Measurements from ENCODE around the gene TPO. TPM values are rescaled to one million over a fixed set of nuclear protein-coding genes. Genes with fewer than 3 reads are reported as not detected.

TPO gene
- total RNA-seq, 1 experiment from 2014 or later: not detected

DNA sequence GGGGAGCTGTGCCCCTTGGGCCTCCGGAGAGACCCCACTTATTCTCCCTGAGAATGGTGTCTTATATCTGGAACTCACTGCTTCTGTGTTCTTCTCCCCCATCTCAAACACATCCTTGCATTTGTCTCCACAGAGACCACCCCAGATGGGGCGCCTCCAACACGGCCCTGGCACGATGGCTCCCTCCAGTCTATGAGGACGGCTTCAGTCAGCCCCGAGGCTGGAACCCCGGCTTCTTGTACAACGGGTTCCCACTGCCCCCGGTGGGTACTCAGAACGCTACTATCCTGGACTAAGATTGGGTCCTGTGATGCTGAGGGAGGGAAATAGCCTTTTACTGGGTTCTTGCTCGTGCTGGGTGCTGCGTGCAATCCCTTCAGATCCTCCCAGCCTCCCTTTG is 40.3 kb downstream of the TPO start:
- no peak overlapping the region for H2AK5ac ChIP-seq (ENCODE audit: insufficient read length, low read length)
- Mint-ChIP-seq H3K27ac (no peak overlapping the region), H3K36me3 (ENCODE audit: insufficient read depth in 1 of 3, low read depth in 3 of 3) (0 out of 7 replicates have a peak, but pooled peaks cover 0 to 6% (median 0%) of the 10 kb centered on the region in 3 experiments), H3K9me3 (peaks cover 3 to 8% of the 10 kb centered on the region in 2 experiments; a peak in 3 of 5 replicates), H3K4me1 (no peaks in the 10 kb centered on the region; a peak in 1 of 4 replicates), H3K4me3 (no peak overlapping the region), H3K27me3 (ENCODE audit: low read depth) (peaks cover 11% of the 10 kb centered on the region)
- no peak overlapping the region for H4K91ac ChIP-seq (ENCODE audit: insufficient read length, low read depth, low read length)
- no peak overlapping the region for H3K4me2 ChIP-seq (ENCODE audit: insufficient read depth, insufficient read length, low read length)
- H3K4ac ChIP-seq (ENCODE audit: low read depth, low read length): no peak overlapping the region
- no peak overlapping the region for H3K56ac ChIP-seq (ENCODE audit: insufficient read length, low read depth, low read length)
- H4K5ac ChIP-seq (ENCODE audit: insufficient read length, low read depth, low read length): no peak overlapping the region
- H3K14ac ChIP-seq (ENCODE audit: insufficient read depth, low read length): no peak overlapping the region
- H3K4me1 ChIP-seq (ENCODE audit: insufficient read depth, low read length): no peaks in the 10 kb centered on the region
- H2BK20ac ChIP-seq (ENCODE audit: low read depth, low read length, poor library complexity, severe bottlenecking): no peak overlapping the region
- no peaks in the 10 kb centered on the region for H4K20me1 ChIP-seq (ENCODE audit: control insufficient read depth, insufficient read depth, insufficient read length)
- no peaks in the 10 kb centered on the region for H3K27me3 ChIP-seq (ENCODE audit: insufficient read depth, low read length)
- no peak overlapping the region for H2BK120ac ChIP-seq (ENCODE audit: low read depth, low read length, poor library complexity, severe bottlenecking)
- H3K27ac ChIP-seq (ENCODE audit: insufficient read length, low read depth, low read length): no peak overlapping the region
- H2BK12ac ChIP-seq (ENCODE audit: insufficient read length, low read depth, low read length): no peak overlapping the region
- no peaks in the 10 kb centered on the region for H3K9me3 ChIP-seq (ENCODE audit: control insufficient read depth, low read depth, low read length)
- WGBS (ENCODE audit: extremely low coverage, insufficient read length, low lambda C conversion rate): no CpG with 5 or more reads among the region's 12 CpGs
- no peak overlapping the region for H3K9ac ChIP-seq (ENCODE audit: extremely low read depth, insufficient read length, low read length)
- TF ChIP-seq, protein P1, sequence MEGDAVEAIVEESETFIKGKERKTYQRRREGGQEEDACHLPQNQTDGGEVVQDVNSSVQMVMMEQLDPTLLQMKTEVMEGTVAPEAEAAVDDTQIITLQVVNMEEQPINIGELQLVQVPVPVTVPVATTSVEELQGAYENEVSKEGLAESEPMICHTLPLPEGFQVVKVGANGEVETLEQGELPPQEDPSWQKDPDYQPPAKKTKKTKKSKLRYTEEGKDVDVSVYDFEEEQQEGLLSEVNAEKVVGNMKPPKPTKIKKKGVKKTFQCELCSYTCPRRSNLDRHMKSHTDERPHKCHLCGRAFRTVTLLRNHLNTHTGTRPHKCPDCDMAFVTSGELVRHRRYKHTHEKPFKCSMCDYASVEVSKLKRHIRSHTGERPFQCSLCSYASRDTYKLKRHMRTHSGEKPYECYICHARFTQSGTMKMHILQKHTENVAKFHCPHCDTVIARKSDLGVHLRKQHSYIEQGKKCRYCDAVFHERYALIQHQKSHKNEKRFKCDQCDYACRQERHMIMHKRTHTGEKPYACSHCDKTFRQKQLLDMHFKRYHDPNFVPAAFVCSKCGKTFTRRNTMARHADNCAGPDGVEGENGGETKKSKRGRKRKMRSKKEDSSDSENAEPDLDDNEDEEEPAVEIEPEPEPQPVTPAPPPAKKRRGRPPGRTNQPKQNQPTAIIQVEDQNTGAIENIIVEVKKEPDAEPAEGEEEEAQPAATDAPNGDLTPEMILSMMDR (conservative IDR thresholded peaks at IDR 0.05): no peak
- no peak overlapping the region for H3K23ac ChIP-seq (ENCODE audit: insufficient read length, low read depth, low read length)
- H2BK5ac ChIP-seq (ENCODE audit: insufficient read length, low read length): no peak overlapping the region
- no peak overlapping the region for H4K8ac ChIP-seq (replicated peaks; ENCODE audit: insufficient read length, low read depth, low read length)
- no peak overlapping the region for H3T11ph ChIP-seq (ENCODE audit: low read length)
- no peak for DNase-seq
- H2AFZ ChIP-seq (ENCODE audit: low read length): no peak overlapping the region
- H3K79me1 ChIP-seq (ENCODE audit: insufficient read depth, low read depth, low read length, poor library complexity, severe bottlenecking): no peaks in the 10 kb centered on the region
- no peaks in the 10 kb centered on the region for H3K79me2 ChIP-seq (ENCODE audit: insufficient read depth, low read length)
- H3K18ac ChIP-seq (ENCODE audit: insufficient read length, low read depth, low read length): no peak overlapping the region
- no peaks in the 10 kb centered on the region for H3K23me2 ChIP-seq (ENCODE audit: insufficient read length, low read depth, low read length, poor library complexity, severe bottlenecking)
- no peak overlapping the region for H2BK15ac ChIP-seq (ENCODE audit: low read depth, low read length)

Measured in H9 (cell line).